Measurements from ENCODE around the gene KRAS. TPM values are rescaled to one million over a fixed set of nuclear protein-coding genes. Genes with fewer than 3 reads are reported as not detected.

KRAS gene
- total and polyA plus RNA-seq, 2 donors (not counting 3 experiments of a cell fraction or from before 2014, with no cell fraction given): 9.1 to 22.8 TPM

- no peaks in the 10 kb centered on the region for H3K9me1 ChIP-seq (replicated peaks; ENCODE audit: control insufficient read depth, extremely low read depth, insufficient read depth, low read length)
- no peak overlapping the region for H3K9ac ChIP-seq (replicated peaks; ENCODE audit: extremely low read depth, insufficient read depth, low read length)
- no peak for FAIRE-seq
- dilution Hi-C loops (cut with MboI; ENCODE audit: extremely low pct_ligation_motif_present, low sequenced_read_pairs) (no loop called here), intact Hi-C loops (cut with micrococcal nuclease) (loop anchor here (10.0 kb wide), 1 partner anchor 312 kb away; the partner anchor contains the start of gene LMNTD1)
- no TSS peak for BruUV-seq (replicated peaks)
- peak; percentile 25 for DNase-seq (ENCODE audit: low read depth, low spot score)
- H3K9me3 ChIP-seq (replicated peaks; ENCODE audit: control insufficient read depth, insufficient read depth, low read length): no peaks in the 10 kb centered on the region
- H2AFZ ChIP-seq (ENCODE audit: low read depth, low read length): no peak overlapping the region
- H3K4me2 ChIP-seq (ENCODE audit: insufficient read depth, low read length): no peak overlapping the region
- POLR2A ChIA-PET: no interaction called here
- no peak overlapping the region for H3K27ac ChIP-seq (ENCODE audit: insufficient read depth, low read depth, low read length)
- peaks cover 28% of the 10 kb centered on the region for H3K79me2 ChIP-seq (ENCODE audit: control insufficient read depth, insufficient read depth, low read length)
- H3K4me3 ChIP-seq (replicated peaks in 1 of 3; ENCODE audit: insufficient read depth in 1 of 3, low read depth in 1 of 3, low read length in 3 of 3): no peak overlapping the region
- H3K36me3 ChIP-seq (ENCODE audit: control insufficient read depth in 2 of 2, extremely low read depth in 1 of 2, insufficient read depth in 2 of 2, low read length in 2 of 2): peaks cover 0 to 5% of the 10 kb centered on the region in 2 experiments
- no peaks in the 10 kb centered on the region for H4K20me1 ChIP-seq (replicated peaks; ENCODE audit: control insufficient read depth, extremely low read depth, insufficient read depth, low read length)
- H3K4me1 ChIP-seq (ENCODE audit: control insufficient read depth, extremely low read depth, insufficient read depth, low read length): no peaks in the 10 kb centered on the region
- no peak for TF ChIP-seq CTCF (IDR thresholded peaks at IDR 0.05; ENCODE audit: extremely low read depth in 1 of 2, insufficient read depth in 1 of 2, low read depth in 1 of 2, low read length in 2 of 2)
- TF ChIP-seq JUN (IDR thresholded peaks at IDR 0.05; ENCODE audit: borderline replicate concordance, insufficient read depth, insufficient read length, low read depth): peak; percentile 19
- TF ChIP-seq EZH2 (IDR thresholded peaks at IDR 0.05; ENCODE audit: borderline replicate concordance, low read depth, low read length, severe bottlenecking): no peak
- no peak for TF ChIP-seq FOS (IDR thresholded peaks at IDR 0.05; ENCODE audit: borderline replicate concordance, insufficient read depth, low read length)
- no peak for TF ChIP-seq MAX (IDR thresholded peaks at IDR 0.05; ENCODE audit: insufficient read depth, insufficient read length)
- no peak for TF ChIP-seq GATA2 (IDR thresholded peaks at IDR 0.05; ENCODE audit: insufficient read depth, insufficient read length, low read depth, low read length)
- CTCF ChIA-PET: interaction anchor here (0.8 to 2.9 kb wide), 2 partner anchors 8 to 19 kb away, joined by 3 to 28 read pairs; partner anchors contain the start of gene KRAS
- no peaks in the 10 kb centered on the region for H3K27me3 ChIP-seq (ENCODE audit: control insufficient read depth in 2 of 2, insufficient read depth in 2 of 2, low read length in 2 of 2)
Observed at GRCh38 chr12:25242981-25243679, 7.6 kb downstream of the KRAS start.
